ENCODE data around the gene TICRR.

TICRR gene

DNA sequence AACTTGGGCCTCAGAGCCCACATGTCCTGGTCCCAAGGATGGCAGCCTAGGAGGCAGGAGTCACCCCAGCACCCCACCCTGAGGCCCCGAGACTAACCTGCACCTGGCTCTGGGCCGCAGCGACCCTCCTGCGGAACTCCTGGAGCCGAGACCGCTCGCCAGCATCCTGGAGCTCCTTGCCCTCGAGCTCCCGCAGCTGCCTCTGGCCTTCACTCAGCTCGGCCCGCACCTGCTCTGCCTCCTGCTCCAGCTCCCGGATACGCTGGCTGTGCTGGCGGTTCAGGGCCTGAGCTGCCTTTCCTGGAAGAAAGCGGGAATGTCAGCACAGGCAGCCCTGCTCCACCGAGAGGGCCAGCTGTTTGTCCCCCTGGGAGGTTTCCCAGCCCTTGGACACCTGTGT lies 66.8 kb downstream of the TICRR start:
- Histone ChIP-seq H3K9me3 (ENCODE audit: low read length) (no peaks in the 10 kb centered on the region), H3K4me3 (ENCODE audit: low read length) (no peak overlapping the region), H2AFZ (ENCODE audit: low read depth, low read length) (no peak overlapping the region), H3K4me1 (ENCODE audit: insufficient read depth, low read length) (no peaks in the 10 kb centered on the region), H3K36me3 (ENCODE audit: insufficient read depth, low read length) (peaks cover 34% of the 10 kb centered on the region), H3K27me3 (ENCODE audit: insufficient read depth, low read length) (no peaks in the 10 kb centered on the region)

DNA sequence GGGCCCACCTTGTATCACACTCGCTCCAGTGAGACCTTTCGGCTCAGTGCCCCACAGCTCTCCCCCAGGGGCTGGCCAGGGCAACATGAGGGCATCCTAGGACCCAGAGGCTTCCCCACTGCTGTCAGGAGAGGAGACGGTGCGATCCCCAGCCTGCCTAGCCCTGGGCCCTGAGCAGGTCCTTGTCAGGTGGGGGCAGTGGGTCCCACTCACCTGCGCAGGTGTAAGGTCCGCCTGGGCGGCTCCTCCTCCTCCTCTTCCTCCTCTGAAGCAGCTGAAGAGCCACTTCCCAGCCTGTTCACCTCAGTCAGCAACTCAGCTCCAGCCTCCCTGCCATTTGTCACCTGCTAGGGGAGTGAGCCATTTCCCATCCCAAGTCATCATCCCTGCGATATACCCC lies 70.4 kb downstream of the TICRR start:
- H3K27me3 ChIP-seq (ENCODE audit: insufficient read depth, low read length), result no peaks in the 10 kb centered on the region
- H3K9me3 ChIP-seq (ENCODE audit: low read length), result no peaks in the 10 kb centered on the region
- H2AFZ ChIP-seq (ENCODE audit: low read depth, low read length), result no peak overlapping the region
- no peaks in the 10 kb centered on the region for H3K4me1 ChIP-seq (ENCODE audit: insufficient read depth, low read length)
- no peak overlapping the region for H3K4me3 ChIP-seq (ENCODE audit: low read length)
- H3K36me3 ChIP-seq (ENCODE audit: insufficient read depth, low read length), result peaks cover 30% of the 10 kb centered on the region

DNA sequence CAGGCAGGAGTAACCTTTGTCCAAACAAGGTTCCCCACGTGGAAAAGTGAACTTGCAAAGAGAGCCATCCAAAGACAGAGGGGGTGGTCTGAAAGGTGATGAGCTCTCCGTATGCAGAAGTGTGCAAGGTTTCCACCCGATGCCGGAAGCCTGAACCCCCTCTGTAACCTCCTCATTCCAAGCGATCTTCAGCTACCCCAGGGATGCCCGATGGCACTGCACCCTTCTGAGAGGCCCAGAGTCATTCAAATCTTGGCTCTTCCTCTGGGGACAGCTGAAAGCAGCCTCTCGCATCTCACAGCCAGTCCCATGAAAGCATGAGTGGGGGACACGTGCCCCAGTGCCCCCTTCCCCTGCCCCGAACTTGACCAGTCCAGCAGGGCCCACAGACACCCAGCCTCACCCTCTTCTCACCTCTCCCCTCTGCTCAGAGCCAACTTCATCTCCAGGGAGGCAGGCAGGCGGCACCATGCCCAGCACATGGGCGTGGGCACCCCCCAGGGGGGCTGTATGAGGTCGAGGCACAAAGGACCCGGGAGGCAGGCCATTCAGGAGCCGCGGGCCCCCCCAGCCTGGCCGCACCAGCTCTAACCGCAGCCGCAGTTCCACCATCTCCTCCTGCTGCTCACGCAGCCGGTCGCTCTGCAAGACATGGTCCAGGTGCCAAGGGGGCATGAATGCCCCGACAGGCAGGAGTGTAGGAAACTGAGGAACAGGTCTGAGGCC lies 71.3 kb downstream of the TICRR start:
- Histone ChIP-seq H3K36me3 (ENCODE audit: insufficient read depth, low read length) (peaks cover 27% of the 10 kb centered on the region), H3K4me1 (ENCODE audit: insufficient read depth, low read length) (no peaks in the 10 kb centered on the region), H3K27me3 (ENCODE audit: insufficient read depth, low read length) (no peaks in the 10 kb centered on the region), H2AFZ (ENCODE audit: low read depth, low read length) (no peak overlapping the region), H3K9me3 (ENCODE audit: low read length) (no peaks in the 10 kb centered on the region), H3K4me3 (ENCODE audit: low read length) (no peak overlapping the region)

DNA sequence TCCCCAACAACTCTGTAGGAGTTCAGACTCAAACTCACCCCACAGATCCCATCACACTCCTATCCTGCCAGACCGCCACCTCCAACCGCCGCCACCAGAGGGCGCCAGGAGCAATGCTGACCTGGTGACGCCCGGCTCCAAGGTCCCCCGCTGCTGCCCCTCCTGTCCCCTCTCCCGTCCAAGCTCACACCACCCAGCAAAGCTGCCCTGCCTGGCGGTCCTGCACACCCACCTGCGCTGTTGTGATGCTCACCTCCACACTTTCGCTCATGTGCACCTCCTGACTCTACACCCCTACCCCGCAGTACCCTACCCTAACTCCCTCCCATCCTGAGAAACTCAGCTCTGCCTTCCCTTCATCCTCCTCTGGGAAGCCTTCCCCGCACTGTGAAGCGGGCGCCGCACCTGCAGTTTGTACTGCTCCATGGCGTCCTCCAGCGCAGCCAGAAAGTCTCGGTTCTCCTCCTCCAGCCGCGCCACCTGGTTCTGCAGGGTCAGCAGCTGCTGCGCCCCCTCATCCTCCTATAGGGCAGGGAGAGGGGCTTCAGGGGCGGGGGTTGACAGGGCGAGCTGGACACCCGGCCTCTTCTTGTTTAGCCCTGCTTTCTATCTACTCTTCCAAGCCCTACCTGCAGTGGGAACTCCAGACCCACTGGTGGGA lies 72.1 kb downstream of the TICRR start:
- Histone ChIP-seq H3K4me1 (ENCODE audit: insufficient read depth, low read length) (no peaks in the 10 kb centered on the region), H3K4me3 (ENCODE audit: low read length) (no peak overlapping the region), H3K36me3 (ENCODE audit: insufficient read depth, low read length) (peaks cover 21% of the 10 kb centered on the region), H3K27me3 (ENCODE audit: insufficient read depth, low read length) (no peaks in the 10 kb centered on the region), H3K9me3 (ENCODE audit: low read length) (no peaks in the 10 kb centered on the region), H2AFZ (ENCODE audit: low read depth, low read length) (no peak overlapping the region)

DNA sequence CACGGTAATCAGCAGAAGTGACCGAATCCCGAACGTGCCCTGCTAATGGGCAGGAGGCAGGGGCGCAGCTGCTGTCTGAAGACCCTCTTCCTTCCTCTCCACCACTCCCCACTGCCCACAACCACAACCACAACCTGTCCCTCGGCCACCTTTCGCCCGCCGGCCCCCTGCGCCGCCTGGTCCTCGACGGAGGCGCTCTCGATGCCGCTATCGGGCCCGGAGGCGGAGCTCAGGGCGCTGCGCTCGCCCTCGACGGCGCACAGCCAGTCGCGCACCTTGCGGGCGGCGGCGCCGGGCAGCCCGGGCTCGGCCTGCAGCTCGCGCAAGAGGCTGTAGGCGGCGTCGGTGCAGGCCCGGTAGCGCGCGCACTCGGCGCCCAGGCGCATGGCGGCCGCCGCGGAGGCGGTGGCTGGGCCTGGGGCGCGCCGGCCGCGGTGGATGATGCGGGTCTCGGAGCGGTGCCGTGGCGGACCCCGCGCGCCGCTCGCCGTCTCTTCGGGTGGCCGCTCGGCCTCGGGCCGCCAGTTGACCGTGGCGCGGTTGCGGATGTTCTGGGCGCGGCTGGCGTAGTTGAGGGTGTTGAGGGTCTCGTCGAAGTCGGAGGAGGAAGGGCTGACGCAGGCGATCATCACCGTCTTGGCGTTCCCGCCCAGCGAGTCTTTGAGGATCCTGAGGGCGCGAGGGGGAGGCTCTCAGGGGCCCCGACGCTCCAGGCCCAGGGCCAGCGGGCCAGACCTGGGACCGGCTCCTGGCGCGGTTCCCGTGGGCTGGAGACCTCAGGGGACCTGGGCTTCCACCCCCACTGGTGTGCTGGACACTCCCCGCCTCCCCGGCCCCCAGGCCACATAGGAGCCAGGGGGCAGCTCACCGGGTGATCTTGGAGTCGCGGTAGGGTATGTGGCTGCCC lies 73.1 kb downstream of the TICRR start:
- H2AFZ ChIP-seq (ENCODE audit: low read depth, low read length), result no peak overlapping the region
- H3K4me3 ChIP-seq (ENCODE audit: low read length), result no peak overlapping the region
- H3K36me3 ChIP-seq (ENCODE audit: insufficient read depth, low read length), result peaks cover 19% of the 10 kb centered on the region
- H3K27me3 ChIP-seq (ENCODE audit: insufficient read depth, low read length), result no peaks in the 10 kb centered on the region
- no peaks in the 10 kb centered on the region for H3K4me1 ChIP-seq (ENCODE audit: insufficient read depth, low read length)
- no peaks in the 10 kb centered on the region for H3K9me3 ChIP-seq (ENCODE audit: low read length)

DNA sequence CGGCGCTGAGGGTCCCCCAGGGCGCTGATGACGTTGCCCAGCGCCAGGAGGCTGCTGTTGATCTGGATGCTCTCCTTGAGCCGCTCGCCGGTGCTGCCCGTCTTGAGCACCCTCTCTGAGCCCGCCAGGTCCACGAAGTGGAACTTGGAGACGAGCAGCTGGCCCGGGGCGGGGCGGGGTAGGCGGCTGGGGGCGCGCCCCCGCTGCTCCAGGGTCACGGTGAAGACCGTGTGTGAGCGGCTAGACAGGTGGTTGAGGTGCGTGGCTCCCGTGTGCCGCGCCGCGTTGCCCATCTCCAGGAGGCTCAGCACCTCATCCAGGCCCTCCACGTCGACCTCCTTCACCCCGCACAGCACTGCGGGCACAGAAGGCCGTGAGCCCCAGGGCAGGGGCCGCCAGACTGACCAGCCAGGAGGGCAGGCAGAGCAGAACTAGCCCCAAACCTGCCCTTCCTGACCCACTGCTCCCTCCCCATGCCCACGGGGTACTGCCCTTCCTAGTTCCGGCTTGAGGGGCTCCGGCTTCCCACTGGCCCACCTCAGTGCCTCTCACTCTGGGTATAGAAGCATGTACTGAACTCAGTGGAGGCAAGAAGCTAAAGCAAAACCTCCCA lies 73.8 kb downstream of the TICRR start:
- no peaks in the 10 kb centered on the region for H3K4me1 ChIP-seq (ENCODE audit: insufficient read depth, low read length)
- H3K27me3 ChIP-seq (ENCODE audit: insufficient read depth, low read length), result no peaks in the 10 kb centered on the region
- no peaks in the 10 kb centered on the region for H3K9me3 ChIP-seq (ENCODE audit: low read length)
- peaks cover 16% of the 10 kb centered on the region for H3K36me3 ChIP-seq (ENCODE audit: insufficient read depth, low read length)
- no peak overlapping the region for H3K4me3 ChIP-seq (ENCODE audit: low read length)
- no peak overlapping the region for H2AFZ ChIP-seq (ENCODE audit: low read depth, low read length)

DNA sequence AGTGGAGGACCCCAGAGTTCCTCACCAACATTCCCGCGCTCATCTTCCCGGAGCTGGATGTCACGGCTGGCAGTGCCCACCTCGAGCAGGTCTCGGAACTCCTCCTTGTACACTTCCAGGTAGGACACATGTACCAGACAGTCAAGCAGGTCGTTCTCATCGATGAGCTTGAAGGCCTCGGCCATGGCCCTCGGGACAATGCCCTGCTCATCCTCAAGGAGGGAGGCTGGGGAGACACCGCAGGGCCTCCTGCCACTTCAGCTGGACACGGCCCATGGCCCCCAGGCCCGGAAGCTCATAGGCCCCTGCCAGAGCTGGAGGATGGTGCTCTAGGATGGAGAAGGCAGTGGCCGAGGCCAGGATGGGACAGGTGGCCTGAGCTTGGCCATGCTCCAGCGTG lies 74.4 kb downstream of the TICRR start:
- no peak overlapping the region for H3K4me3 ChIP-seq (ENCODE audit: low read length)
- peaks cover 13% of the 10 kb centered on the region for H3K36me3 ChIP-seq (ENCODE audit: insufficient read depth, low read length)
- H3K4me1 ChIP-seq (ENCODE audit: insufficient read depth, low read length), result peaks cover 4% of the 10 kb centered on the region
- H2AFZ ChIP-seq (ENCODE audit: low read depth, low read length), result no peak overlapping the region
- no peaks in the 10 kb centered on the region for H3K27me3 ChIP-seq (ENCODE audit: insufficient read depth, low read length)
- H3K9me3 ChIP-seq (ENCODE audit: low read length), result no peaks in the 10 kb centered on the region

DNA sequence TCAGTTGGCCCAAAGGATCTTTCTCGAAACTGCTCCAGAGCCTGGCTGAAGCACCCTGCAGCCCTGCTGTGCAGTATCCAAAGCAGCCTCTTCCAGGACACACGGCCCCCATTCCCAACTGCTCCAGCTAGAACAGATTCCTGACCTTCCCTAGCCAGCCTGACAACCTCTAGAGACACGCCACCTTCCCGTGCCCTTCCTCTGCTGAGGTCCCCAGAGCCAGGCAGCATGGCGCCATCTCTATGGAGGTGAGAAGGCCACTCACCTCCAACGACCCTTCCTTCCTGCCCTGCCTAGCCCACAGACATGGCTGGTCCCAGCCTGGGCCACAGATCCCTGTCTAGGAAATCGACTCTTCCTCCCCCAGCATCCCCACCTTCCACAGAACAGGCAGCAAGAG lies 76.9 kb downstream of the TICRR start:
- no peak overlapping the region for H3K4me3 ChIP-seq (ENCODE audit: low read length)
- no peak overlapping the region for H2AFZ ChIP-seq (ENCODE audit: low read depth, low read length)

DNA sequence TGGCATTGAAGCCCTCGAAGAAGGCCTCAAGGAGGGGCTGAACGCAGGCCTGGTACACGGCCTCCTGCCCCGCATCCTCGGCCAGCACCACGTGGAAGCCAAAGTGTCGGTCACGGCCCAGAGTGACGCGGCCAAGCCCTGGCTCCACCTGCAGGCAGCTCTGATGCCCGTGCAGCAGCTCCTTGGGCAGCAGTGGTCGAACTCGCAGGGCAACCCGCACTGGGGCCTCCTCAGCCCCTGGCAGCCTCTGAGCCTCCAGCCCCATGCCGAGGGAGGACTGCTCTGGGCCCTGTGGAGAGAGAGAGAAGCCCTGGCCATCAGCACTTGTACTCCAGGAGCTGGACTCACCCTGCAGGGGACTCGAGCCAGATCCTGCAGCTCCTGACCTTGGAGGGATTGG lies 77.4 kb downstream of the TICRR start:
- Histone ChIP-seq H2AFZ (ENCODE audit: low read depth, low read length) (no peak overlapping the region), H3K36me3 (ENCODE audit: insufficient read depth, low read length) (peaks cover 3% of the 10 kb centered on the region), H3K9me3 (ENCODE audit: low read length) (no peaks in the 10 kb centered on the region), H3K4me3 (ENCODE audit: low read length) (no peak overlapping the region), H3K27me3 (ENCODE audit: insufficient read depth, low read length) (peaks cover 3% of the 10 kb centered on the region), H3K4me1 (ENCODE audit: insufficient read depth, low read length) (peaks cover 4% of the 10 kb centered on the region)

More for the DNA sequence above, 76.9 kb downstream of the TICRR start:
- Histone ChIP-seq H3K9me3 (ENCODE audit: low read length) (no peaks in the 10 kb centered on the region), H3K27me3 (ENCODE audit: insufficient read depth, low read length) (peaks cover 3% of the 10 kb centered on the region), H3K36me3 (ENCODE audit: insufficient read depth, low read length) (peaks cover 3% of the 10 kb centered on the region), H3K4me1 (ENCODE audit: insufficient read depth, low read length) (peaks cover 4% of the 10 kb centered on the region)

DNA sequence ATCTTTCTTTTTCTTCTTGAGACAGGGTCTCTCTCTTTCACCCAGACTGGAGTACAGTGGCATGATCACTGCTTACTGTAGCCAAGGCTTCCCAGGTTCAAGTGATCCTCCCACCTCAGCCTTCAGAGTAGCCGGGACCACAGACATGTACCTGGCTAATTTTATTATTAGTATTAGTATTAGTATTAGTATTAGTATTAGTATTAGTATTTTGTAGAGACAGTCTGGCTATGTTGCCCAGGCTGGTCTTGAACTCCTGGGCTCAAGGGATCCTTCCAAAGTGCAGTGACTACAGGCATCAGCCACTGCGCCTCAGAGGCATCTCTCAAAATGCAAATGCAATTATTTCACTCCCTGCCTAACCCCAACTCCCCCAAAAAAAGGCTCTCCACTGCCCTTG lies 78.3 kb downstream of the TICRR start:
- H3K4me1 ChIP-seq (ENCODE audit: insufficient read depth, low read length), result peaks cover 4% of the 10 kb centered on the region
- H3K4me3 ChIP-seq (ENCODE audit: low read length), result no peak overlapping the region
- peaks cover 3% of the 10 kb centered on the region for H3K27me3 ChIP-seq (ENCODE audit: insufficient read depth, low read length)
- H3K9me3 ChIP-seq (ENCODE audit: low read length), result no peaks in the 10 kb centered on the region
- peaks cover 3% of the 10 kb centered on the region for H3K36me3 ChIP-seq (ENCODE audit: insufficient read depth, low read length)
- no peak overlapping the region for H2AFZ ChIP-seq (ENCODE audit: low read depth, low read length)

DNA sequence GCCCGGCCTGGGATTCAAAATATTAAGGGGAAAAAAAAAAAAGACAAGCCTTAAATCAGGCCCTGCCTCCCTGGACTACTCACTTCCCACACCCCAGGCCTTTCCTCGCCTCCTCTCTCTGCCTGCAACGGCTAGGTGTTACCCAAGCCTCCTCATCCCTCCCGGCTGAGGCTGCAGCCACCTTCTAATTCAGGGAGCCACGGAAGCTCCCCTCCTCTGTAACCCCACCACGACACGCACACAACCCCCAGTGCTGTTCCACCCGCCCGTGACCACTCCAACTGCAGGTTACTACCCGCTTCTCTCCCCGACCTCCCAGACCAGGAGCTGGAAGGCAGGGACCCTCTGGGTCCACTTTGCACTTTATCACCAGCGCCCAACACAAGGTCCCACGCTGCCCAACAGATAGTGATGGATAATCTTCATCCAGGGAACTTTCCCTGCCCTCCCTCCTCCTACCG lies 79.1 kb downstream of the TICRR start:
- Histone ChIP-seq H3K4me3 (ENCODE audit: low read length) (peak overlapping the region; percentile 81), H3K9me3 (ENCODE audit: low read length) (no peaks in the 10 kb centered on the region), H2AFZ (ENCODE audit: low read depth, low read length) (peak overlapping the region; percentile 96), H3K4me1 (ENCODE audit: insufficient read depth, low read length) (peaks cover 4% of the 10 kb centered on the region), H3K36me3 (ENCODE audit: insufficient read depth, low read length) (peaks cover 3% of the 10 kb centered on the region), H3K27me3 (ENCODE audit: insufficient read depth, low read length) (peaks cover 3% of the 10 kb centered on the region)

DNA sequence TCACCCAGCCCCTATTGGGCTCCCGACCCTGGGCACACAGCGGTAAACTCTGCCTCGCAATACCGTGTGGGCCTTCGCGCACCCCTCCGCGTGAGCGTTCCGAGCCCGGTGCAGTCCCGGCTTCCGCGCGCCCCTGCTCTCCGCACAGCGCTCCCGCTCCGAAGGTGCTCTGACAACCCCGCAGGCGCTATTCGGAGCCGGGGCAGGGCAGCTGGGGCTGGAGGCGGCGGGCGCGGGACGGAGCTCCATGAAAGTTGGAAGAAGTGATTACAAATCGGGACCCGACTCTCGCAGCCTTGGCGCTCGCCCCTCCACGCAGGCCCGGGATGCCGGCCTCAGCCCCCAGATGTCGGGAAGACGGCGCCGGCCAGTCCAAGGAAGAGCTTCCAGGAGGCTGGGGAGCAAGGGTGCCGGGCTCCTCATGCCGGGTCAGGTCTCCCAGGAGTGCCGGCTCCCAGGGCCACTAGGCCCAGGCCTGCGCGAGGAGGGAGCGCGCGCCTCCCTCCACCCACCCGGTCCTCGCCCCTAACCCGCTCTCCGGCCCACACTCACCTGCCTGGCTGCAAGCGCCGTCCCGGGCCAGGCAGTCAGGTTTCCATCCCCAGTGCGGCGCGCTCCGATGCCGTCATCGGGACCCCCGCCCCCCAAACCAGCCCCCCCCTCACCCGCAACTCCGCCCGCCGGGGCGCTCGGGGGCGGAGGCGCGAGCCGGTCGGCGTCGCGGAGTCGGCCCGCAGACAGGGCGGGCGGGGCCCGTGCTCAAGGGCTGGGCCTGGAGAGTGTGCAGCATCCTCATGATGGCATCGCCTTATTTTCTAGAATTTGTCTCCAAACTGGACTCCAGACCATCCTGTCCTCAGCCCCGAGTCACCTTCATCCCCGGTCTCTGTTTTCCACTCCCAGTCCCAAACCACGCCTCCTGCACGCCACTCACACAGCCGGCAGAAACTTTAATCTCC lies 79.9 kb downstream of the TICRR start, which contains the start of gene KIF7:
Gene KIF7, minus strand, starts transcription at position 621 of the 959 bp plus-strand sequence. CDS start 2,537 bp downstream, outside the sequence.
- no peaks in the 10 kb centered on the region for H3K9me3 ChIP-seq (ENCODE audit: low read length)

More for the DNA sequence above, 79.9 kb downstream of the TICRR start, which contains the start of gene KIF7:
- H3K4me1 ChIP-seq (ENCODE audit: insufficient read depth, low read length), result peaks cover 4% of the 10 kb centered on the region
- H3K36me3 ChIP-seq (ENCODE audit: insufficient read depth, low read length), result peaks cover 3% of the 10 kb centered on the region
- peak within 1 kb of the TSS; percentile 96 for H2AFZ ChIP-seq (ENCODE audit: low read depth, low read length)
- peak within 1 kb of the TSS; percentile 81 for H3K4me3 ChIP-seq (ENCODE audit: low read length)
- peaks cover 3% of the 10 kb centered on the region for H3K27me3 ChIP-seq (ENCODE audit: insufficient read depth, low read length)
